Panc1 (cell line): ENCODE measurements around the gene FAM20A. TPM values are rescaled to one million over a fixed set of nuclear protein-coding genes. Genes with fewer than 3 reads are reported as not detected.

Experiments used
- ATAC-seq: fragments of 200-7000 bp; cut with Tn5 transposase; 2 replicates; pipeline ENCODE4 v1.9.1; 2020; ENCODE audit warnings: mild to moderate bottlenecking, moderate library complexity
- BruUV-seq: library from RNA; stranded (reverse); fragments of 400-500 nt; replicated peaks from 2 replicates; lab custom pipeline; 2021; lab: Mats Ljungman, UMichigan
- CTCF ChIA-PET: fragments of 300-600 bp; sonication (Branson Sonifier 250); formaldehyde crosslinking; loops from one replicate; lab custom pipeline; 2022; ENCODE audit warnings: antibody characterized with exemption; lab: Charles Lee
- POLR2A ChIA-PET: fragments of 300-600 bp; sonication (Branson Sonifier 250); formaldehyde crosslinking; loops from one replicate; lab custom pipeline; 2022; ENCODE audit warnings: antibody characterized with exemption; lab: Charles Lee
- DNase-seq: peaks from one replicate; pipeline ENCODE4 v3.0.0-alpha.2; 2010; ENCODE audit warnings: low read depth, low spot score
- H3K27ac ChIP-seq: 2 replicates; pipeline ENCODE4 v1.5.1; 2011; ENCODE audit warnings: mild to moderate bottlenecking, low read length, inconsistent platforms
- H3K27me3 ChIP-seq: fragments of 200-500 bp; sonication (Bioruptor generic); 2 replicates; pipeline ENCODE4 v1.6.0; 2014; ENCODE audit warnings: low read length, inconsistent platforms; ENCODE audit not compliant: control insufficient read depth, insufficient read depth
- H3K36me3 ChIP-seq: fragments of 200-500 bp; sonication (Bioruptor generic); 2 replicates; pipeline ENCODE4 v1.5.1; 2014; ENCODE audit warnings: inconsistent platforms, mild to moderate bottlenecking, low read length, moderate library complexity; ENCODE audit not compliant: control insufficient read depth, insufficient read depth
- H3K4me1 ChIP-seq: 2 replicates; pipeline ENCODE4 v1.5.1; 2011; ENCODE audit warnings: inconsistent platforms, mild to moderate bottlenecking, low read length, moderate library complexity; ENCODE audit not compliant: control insufficient read depth, insufficient read depth
- H3K4me3 ChIP-seq, 2 experiments: 2 replicates each; pipeline ENCODE4 v1.5.1; 2011 to 2012; ENCODE audit warnings: low read depth in 2 of 2, low read length in 2 of 2, mild to moderate bottlenecking in 2 of 2, inconsistent platforms in 1 of 2, moderate library complexity in 1 of 2
- H3K9me3 ChIP-seq: fragments of 200-500 bp; sonication (Bioruptor generic); 2 replicates; pipeline ENCODE4 v1.5.1; 2014; ENCODE audit warnings: low read depth, mild to moderate bottlenecking, inconsistent platforms, low read length, moderate library complexity; ENCODE audit not compliant: control insufficient read depth, insufficient read depth
- POLR2AphosphoS5 ChIP-seq: IDR thresholded peaks from 2 replicates; pipeline ENCODE4 v1.6.1; 2012; ENCODE audit warnings: mild to moderate bottlenecking, low read depth, low read length, moderate library complexity
- SIN3A ChIP-seq: IDR thresholded peaks from 2 replicates; pipeline ENCODE4 v1.6.1; 2012; ENCODE audit warnings: low read depth, mild to moderate bottlenecking, low read length, moderate library complexity, borderline replicate concordance; ENCODE audit not compliant: insufficient read depth
- TCF7L2 ChIP-seq: IDR thresholded peaks from 2 replicates; pipeline ENCODE4 v1.6.1; 2011; ENCODE audit warnings: mild to moderate bottlenecking, low read depth, low read length, inconsistent platforms
- in situ Hi-C: cut with HindIII; loops from 2 replicates; pipeline ENCODE4 v1.10.0; 2016; ENCODE audit warnings: low sequenced_read_pairs, low pct_unique_long_range_greater_than_20kb
- intact Hi-C: fragments of 100-400 bp; cut with micrococcal nuclease; formaldehyde crosslinking; loops from one replicate; pipeline ENCODE4 v1.10.0; 2022; ENCODE audit not compliant: unreplicated experiment
- total RNA-seq: library from RNA; stranded (reverse); gene quantifications from one replicate; pipeline ENCODE4 v1.2.1, GENCODE V29; 2021; ENCODE audit not compliant: unreplicated experiment
- TF ChIP-seq, protein P1 (sequence below): fragments of 450-650 bp; IDR thresholded peaks from 2 replicates; pipeline ENCODE4 v1.5.1; 2017; ENCODE audit warnings: mild to moderate bottlenecking
- TF ChIP-seq, protein P2 (sequence below), 2 experiments: IDR thresholded peaks; 2 replicates each; pipeline ENCODE4 v1.6.1; 2011 to 2012; ENCODE audit warnings: low read depth in 2 of 2, control low read depth in 1 of 2, low read length in 1 of 2, mild to moderate bottlenecking in 1 of 2, moderate library complexity in 1 of 2; ENCODE audit not compliant: insufficient read depth in 1 of 2

Gene FAM20A
- total RNA-seq, 1 experiment from 2014 or later: 0.44 TPM

DNA sequence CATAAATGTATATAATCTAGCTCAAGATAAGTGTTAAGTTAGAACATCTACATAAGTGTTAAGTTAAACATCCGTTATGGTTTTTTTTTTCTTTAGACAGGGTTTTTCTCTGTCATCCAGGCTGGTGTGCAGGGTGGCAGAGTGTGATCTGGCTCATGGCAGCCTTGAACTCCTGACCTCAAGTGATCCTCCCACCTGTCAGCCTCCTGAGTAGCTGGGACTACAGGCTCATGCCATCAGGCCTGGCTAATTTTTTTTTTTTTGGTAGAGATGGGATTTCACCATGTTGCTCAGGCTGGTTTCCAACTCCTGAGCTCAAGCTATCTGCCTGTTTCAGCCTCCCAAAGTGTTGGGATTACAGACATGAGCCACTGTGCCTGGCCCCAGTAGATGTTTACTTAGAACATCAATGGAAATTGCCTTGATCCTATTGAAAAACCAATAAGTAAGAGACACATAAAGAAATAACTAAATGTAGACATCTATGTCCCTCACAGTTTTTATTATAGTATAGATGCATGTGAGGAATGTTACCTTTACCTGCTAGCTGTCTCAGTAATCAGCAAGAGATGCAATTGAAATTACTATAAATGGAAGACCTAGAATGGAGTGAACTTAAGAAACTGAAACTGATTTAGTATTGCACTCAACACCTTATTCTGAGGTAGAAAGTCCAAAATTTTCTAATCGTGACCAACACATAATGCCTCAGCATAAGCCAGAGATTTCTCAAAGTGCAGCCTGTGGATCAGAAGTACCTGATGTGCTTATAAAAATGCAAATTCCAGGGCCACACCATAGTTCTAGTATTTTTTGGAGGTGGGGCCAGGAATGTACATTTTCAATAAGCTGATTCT, 5.5 kb upstream of the FAM20A start:
- in situ Hi-C loops: no loop called here
- H3K4me1 ChIP-seq: no peaks in the 10 kb centered on the region
- CTCF ChIA-PET: no interaction called here
- POLR2A ChIA-PET: no interaction called here
- H3K9me3 ChIP-seq: peaks cover 8% of the 10 kb centered on the region; the same call in 1 of the 2 replicates
- DNase-seq (no peak), ATAC-seq (no peak)
- H3K36me3 ChIP-seq: no peaks in the 10 kb centered on the region
- no peak overlapping the region for H3K4me3 ChIP-seq
- TF ChIP-seq, protein P1, sequence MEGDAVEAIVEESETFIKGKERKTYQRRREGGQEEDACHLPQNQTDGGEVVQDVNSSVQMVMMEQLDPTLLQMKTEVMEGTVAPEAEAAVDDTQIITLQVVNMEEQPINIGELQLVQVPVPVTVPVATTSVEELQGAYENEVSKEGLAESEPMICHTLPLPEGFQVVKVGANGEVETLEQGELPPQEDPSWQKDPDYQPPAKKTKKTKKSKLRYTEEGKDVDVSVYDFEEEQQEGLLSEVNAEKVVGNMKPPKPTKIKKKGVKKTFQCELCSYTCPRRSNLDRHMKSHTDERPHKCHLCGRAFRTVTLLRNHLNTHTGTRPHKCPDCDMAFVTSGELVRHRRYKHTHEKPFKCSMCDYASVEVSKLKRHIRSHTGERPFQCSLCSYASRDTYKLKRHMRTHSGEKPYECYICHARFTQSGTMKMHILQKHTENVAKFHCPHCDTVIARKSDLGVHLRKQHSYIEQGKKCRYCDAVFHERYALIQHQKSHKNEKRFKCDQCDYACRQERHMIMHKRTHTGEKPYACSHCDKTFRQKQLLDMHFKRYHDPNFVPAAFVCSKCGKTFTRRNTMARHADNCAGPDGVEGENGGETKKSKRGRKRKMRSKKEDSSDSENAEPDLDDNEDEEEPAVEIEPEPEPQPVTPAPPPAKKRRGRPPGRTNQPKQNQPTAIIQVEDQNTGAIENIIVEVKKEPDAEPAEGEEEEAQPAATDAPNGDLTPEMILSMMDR: no peak
- TF ChIP-seq TCF7L2 (no peak), SIN3A (no peak), POLR2AphosphoS5 (no peak)
- TF ChIP-seq, protein P2, sequence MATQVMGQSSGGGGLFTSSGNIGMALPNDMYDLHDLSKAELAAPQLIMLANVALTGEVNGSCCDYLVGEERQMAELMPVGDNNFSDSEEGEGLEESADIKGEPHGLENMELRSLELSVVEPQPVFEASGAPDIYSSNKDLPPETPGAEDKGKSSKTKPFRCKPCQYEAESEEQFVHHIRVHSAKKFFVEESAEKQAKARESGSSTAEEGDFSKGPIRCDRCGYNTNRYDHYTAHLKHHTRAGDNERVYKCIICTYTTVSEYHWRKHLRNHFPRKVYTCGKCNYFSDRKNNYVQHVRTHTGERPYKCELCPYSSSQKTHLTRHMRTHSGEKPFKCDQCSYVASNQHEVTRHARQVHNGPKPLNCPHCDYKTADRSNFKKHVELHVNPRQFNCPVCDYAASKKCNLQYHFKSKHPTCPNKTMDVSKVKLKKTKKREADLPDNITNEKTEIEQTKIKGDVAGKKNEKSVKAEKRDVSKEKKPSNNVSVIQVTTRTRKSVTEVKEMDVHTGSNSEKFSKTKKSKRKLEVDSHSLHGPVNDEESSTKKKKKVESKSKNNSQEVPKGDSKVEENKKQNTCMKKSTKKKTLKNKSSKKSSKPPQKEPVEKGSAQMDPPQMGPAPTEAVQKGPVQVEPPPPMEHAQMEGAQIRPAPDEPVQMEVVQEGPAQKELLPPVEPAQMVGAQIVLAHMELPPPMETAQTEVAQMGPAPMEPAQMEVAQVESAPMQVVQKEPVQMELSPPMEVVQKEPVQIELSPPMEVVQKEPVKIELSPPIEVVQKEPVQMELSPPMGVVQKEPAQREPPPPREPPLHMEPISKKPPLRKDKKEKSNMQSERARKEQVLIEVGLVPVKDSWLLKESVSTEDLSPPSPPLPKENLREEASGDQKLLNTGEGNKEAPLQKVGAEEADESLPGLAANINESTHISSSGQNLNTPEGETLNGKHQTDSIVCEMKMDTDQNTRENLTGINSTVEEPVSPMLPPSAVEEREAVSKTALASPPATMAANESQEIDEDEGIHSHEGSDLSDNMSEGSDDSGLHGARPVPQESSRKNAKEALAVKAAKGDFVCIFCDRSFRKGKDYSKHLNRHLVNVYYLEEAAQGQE (IDR thresholded peaks at IDR 0.05; ENCODE audit: insufficient read depth in 1 of 2, low read depth in 2 of 2, low read length in 1 of 2): no peak
- intact Hi-C loops: no loop called here
- peaks cover 8% of the 10 kb centered on the region for H3K27me3 ChIP-seq
- no TSS peak for BruUV-seq
- no peak overlapping the region for H3K27ac ChIP-seq

DNA sequence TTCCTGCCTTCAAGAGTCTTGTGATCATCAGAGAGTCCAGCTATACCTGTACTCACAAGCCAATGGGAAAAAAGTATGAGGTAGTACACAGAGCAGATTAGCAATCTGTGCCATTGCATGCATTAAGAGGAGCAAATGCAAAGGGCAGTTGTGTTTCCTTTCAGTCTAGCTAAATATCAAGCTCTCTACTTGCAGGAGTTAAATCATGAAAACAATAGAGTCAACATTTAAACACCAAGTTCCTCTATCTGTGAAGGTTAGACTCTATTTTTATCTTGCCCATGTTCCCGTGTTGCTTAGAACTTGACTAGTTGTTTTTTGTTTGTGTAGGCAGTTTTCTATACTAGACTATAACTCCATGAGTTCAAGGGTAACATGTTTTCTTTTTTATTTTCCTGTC, 4.7 kb upstream of the FAM20A start:
- ATAC-seq: no peak
- Histone ChIP-seq H3K4me1 (no peaks in the 10 kb centered on the region), H3K9me3 (peaks cover 8% of the 10 kb centered on the region; the same call in 1 of the 2 replicates), H3K36me3 (no peaks in the 10 kb centered on the region), H3K27ac (no peak overlapping the region), H3K27me3 (peaks cover 9% of the 10 kb centered on the region), H3K4me3 (no peak overlapping the region)
- BruUV-seq: no TSS peak
- in situ Hi-C loops (no loop called here), intact Hi-C loops (no loop called here)
- TF ChIP-seq, protein P1: no peak
- TF ChIP-seq POLR2AphosphoS5: no peak
- no peak for TF ChIP-seq SIN3A
- no peak for TF ChIP-seq TCF7L2
- TF ChIP-seq, protein P2 (IDR thresholded peaks at IDR 0.05; ENCODE audit: insufficient read depth in 1 of 2, low read depth in 2 of 2, low read length in 1 of 2): no peak
- POLR2A ChIA-PET: no interaction called here
- DNase-seq: no peak
- CTCF ChIA-PET: no interaction called here
